GM21526 (cell line): ENCODE results near the gene AUH.
"Not testable (repeated sequence)": the region's sequence is repeated elsewhere in the genome, so short reads cannot be mapped to it uniquely, and the experiment has no call there.

ENCODE experiments used
- ATAC-seq: cut with Tn5 transposase; IDR thresholded peaks from one replicate; pipeline ENCODE4 v1.9.1; 2021; ENCODE audit warnings: moderate library complexity; ENCODE audit not compliant: unreplicated experiment, low FRiP score

AUH gene

GRCh38 chr9:91382298-91382697 lies 20.6 kb upstream of the AUH start:
- ATAC-seq, result no peak

GRCh38 chr9:91379426-91379825 lies 17.7 kb upstream of the AUH start:
- no peak for ATAC-seq

GRCh38 chr9:91378695-91379127 lies 17.0 kb upstream of the AUH start:
- no peak for ATAC-seq

GRCh38 chr9:91378054-91378453 lies 16.3 kb upstream of the AUH start:
- not testable (repeated sequence) for ATAC-seq

GRCh38 chr9:91376239-91376638 lies 14.5 kb upstream of the AUH start:
- ATAC-seq, result no peak

- ATAC-seq, result no peak
These were observed 13.2 kb upstream of the AUH start for GRCh38 chr9:91374939-91375338.

GRCh38 chr9:91371894-91372293 lies 10.2 kb upstream of the AUH start:
- ATAC-seq, result no peak

- ATAC-seq, result not testable (repeated sequence)
These were observed 8.3 kb upstream of the AUH start for GRCh38 chr9:91370006-91370405.

GRCh38 chr9:91364702-91365101 lies 3.0 kb upstream of the AUH start:
- no peak for ATAC-seq

GRCh38 chr9:91364005-91364404 lies 2.3 kb upstream of the AUH start:
- no peak for ATAC-seq

GRCh38 chr9:91362051-91362611 lies 413 bp upstream of the AUH start:
- no peak for ATAC-seq

GRCh38 chr9:91360551-91361290 lies 997 bp downstream of the AUH start:
- no peak for ATAC-seq

GRCh38 chr9:91359734-91360470 lies 1.8 kb downstream of the AUH start:
- no peak for ATAC-seq

GRCh38 chr9:91359083-91359482 lies 2.6 kb downstream of the AUH start:
- ATAC-seq, result no peak

GRCh38 chr9:91354881-91355280 lies 6.8 kb downstream of the AUH start:
- no peak for ATAC-seq

GRCh38 chr9:91349115-91349555 lies 12.6 kb downstream of the AUH start:
- ATAC-seq, result no peak

GRCh38 chr9:91348191-91348807 lies 13.4 kb downstream of the AUH start:
- ATAC-seq, result no peak

- no peak for ATAC-seq
These were observed 14.3 kb downstream of the AUH start for GRCh38 chr9:91347377-91347776.

- no peak for ATAC-seq
These were observed 15.1 kb downstream of the AUH start for GRCh38 chr9:91346644-91347043.

GRCh38 chr9:91345978-91346377 lies 15.7 kb downstream of the AUH start:
- no peak for ATAC-seq

- no peak for ATAC-seq
These were observed 19.1 kb downstream of the AUH start for GRCh38 chr9:91342575-91342974.
